ENCODE results near the gene CCT8L2.
"Not testable (repeated sequence)": the region's sequence is repeated elsewhere in the genome, so short reads cannot be mapped to it uniquely, and the experiment has no call there.

DNA sequence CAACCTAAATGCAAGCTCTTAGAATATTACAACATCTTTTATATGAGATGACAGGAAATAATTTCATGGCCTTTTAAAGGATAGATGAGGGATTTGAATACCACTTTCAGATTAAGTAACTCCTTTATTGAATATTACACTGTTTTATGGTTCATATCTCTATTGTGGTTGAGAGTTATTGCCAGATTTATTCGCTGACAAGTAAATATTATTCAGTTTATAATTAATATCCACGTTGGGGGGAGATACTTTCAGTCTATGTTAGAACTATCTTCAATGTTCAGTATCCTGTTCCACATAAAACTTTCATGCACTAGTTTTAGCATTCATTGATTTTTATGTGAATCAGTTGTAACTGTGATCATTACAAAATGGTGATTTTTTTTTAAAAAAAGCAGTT, 32.4 kb upstream of the CCT8L2 start:
- TF ChIP-seq, protein P1, sequence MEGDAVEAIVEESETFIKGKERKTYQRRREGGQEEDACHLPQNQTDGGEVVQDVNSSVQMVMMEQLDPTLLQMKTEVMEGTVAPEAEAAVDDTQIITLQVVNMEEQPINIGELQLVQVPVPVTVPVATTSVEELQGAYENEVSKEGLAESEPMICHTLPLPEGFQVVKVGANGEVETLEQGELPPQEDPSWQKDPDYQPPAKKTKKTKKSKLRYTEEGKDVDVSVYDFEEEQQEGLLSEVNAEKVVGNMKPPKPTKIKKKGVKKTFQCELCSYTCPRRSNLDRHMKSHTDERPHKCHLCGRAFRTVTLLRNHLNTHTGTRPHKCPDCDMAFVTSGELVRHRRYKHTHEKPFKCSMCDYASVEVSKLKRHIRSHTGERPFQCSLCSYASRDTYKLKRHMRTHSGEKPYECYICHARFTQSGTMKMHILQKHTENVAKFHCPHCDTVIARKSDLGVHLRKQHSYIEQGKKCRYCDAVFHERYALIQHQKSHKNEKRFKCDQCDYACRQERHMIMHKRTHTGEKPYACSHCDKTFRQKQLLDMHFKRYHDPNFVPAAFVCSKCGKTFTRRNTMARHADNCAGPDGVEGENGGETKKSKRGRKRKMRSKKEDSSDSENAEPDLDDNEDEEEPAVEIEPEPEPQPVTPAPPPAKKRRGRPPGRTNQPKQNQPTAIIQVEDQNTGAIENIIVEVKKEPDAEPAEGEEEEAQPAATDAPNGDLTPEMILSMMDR (IDR thresholded peaks at IDR 0.05) = not testable (repeated sequence)
- not testable (repeated sequence) for TF ChIP-seq POLR2AphosphoS5 (IDR thresholded peaks at IDR 0.05; ENCODE audit: low read depth, low read length)

Measured in Panc1 (cell line).